KMS-11 (cell line): ENCODE results near the gene PTGFR.

Experiments used
- H2AFZ ChIP-seq: fragments of 200-600 bp; sonication (generic); 2 replicates; pipeline ENCODE4 v1.6.1; 2016; ENCODE audit warnings: antibody characterized with exemption, mixed run types, low read depth
- H3K27ac ChIP-seq: fragments of 200-600 bp; sonication (generic); 2 replicates; pipeline ENCODE4 v1.6.1; 2016; ENCODE audit warnings: mild to moderate bottlenecking, mixed run types
- H3K27me3 ChIP-seq: fragments of 200-600 bp; sonication (generic); 2 replicates; pipeline ENCODE4 v1.6.1; 2017; ENCODE audit warnings: mild to moderate bottlenecking, low read depth, mixed run types, moderate library complexity; ENCODE audit not compliant: insufficient read depth
- H3K36me3 ChIP-seq: fragments of 200-600 bp; sonication (generic); 2 replicates; pipeline ENCODE4 v1.6.1; 2017; ENCODE audit warnings: mild to moderate bottlenecking, mixed run types; ENCODE audit not compliant: insufficient read depth
- H3K4me1 ChIP-seq: fragments of 200-600 bp; sonication (generic); 2 replicates; pipeline ENCODE4 v1.6.1; 2016; ENCODE audit warnings: mild to moderate bottlenecking, low read depth, mixed run types; ENCODE audit not compliant: poor library complexity, severe bottlenecking
- H3K4me2 ChIP-seq: fragments of 200-600 bp; sonication (generic); 2 replicates; pipeline ENCODE4 v1.7.0; 2016; ENCODE audit warnings: mild to moderate bottlenecking, mixed run types
- H3K4me3 ChIP-seq: fragments of 200-600 bp; sonication (generic); IDR thresholded peaks from 2 replicates; pipeline ENCODE4 v1.6.1; 2017; ENCODE audit warnings: low read depth, low read length, mixed read lengths; ENCODE audit not compliant: insufficient read depth
- H3K79me2 ChIP-seq: fragments of 200-600 bp; sonication (generic); 2 replicates; pipeline ENCODE4 v1.6.1; 2016; ENCODE audit warnings: low read depth, mixed run types; ENCODE audit not compliant: insufficient read depth
- H3K9ac ChIP-seq: fragments of 200-600 bp; sonication (generic); 2 replicates; pipeline ENCODE4 v1.6.1; 2016; ENCODE audit warnings: mild to moderate bottlenecking, mixed run types
- H4K20me1 ChIP-seq: fragments of 200-600 bp; sonication (generic); 2 replicates; pipeline ENCODE4 v1.6.1; 2016; ENCODE audit warnings: mild to moderate bottlenecking, mixed run types; ENCODE audit not compliant: insufficient read depth
- TF ChIP-seq, protein P1 (sequence below): fragments of 200-600 bp; sonication (generic); conservative IDR thresholded peaks from 2 replicates; pipeline ENCODE4 v1.6.1; 2017; ENCODE audit warnings: low read depth, mild to moderate bottlenecking, antibody characterized with exemption, low read length, moderate library complexity, mixed read lengths

Gene PTGFR

GRCh38 chr1:78520216-78520615 lies 29.4 kb downstream of the PTGFR start:
- Histone ChIP-seq H3K36me3 (no peaks in the 10 kb centered on the region), H3K27me3 (no peaks in the 10 kb centered on the region)

DNA sequence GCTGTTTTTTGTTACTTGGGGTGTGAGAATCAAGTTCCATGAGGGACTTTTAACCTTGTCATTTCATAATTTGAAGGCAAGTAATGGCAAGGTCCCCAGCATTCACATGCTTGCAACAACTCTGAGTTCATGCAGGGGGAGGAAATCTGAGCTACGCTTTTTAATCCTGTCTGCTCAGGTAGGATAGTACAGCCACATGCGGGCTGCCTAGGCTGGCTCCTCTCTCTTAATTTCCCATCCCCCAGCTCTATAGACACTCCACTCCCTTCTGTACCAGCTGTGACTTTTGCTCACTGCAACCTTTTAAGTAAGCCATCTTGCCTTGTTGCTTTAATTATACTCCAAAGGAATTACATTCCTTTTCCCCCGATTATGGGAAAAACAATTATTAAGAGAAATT lies 30.1 kb downstream of the PTGFR start:
- Histone ChIP-seq H3K27me3 (no peaks in the 10 kb centered on the region), H3K4me1 (no peaks in the 10 kb centered on the region), H3K4me2 (no peak overlapping the region), H3K27ac (no peak overlapping the region), H4K20me1 (no peaks in the 10 kb centered on the region), H3K79me2 (no peaks in the 10 kb centered on the region), H3K4me3 (no peak overlapping the region), H3K9ac (no peak overlapping the region), H2AFZ (no peak overlapping the region), H3K36me3 (no peaks in the 10 kb centered on the region)
- TF ChIP-seq, protein P1, sequence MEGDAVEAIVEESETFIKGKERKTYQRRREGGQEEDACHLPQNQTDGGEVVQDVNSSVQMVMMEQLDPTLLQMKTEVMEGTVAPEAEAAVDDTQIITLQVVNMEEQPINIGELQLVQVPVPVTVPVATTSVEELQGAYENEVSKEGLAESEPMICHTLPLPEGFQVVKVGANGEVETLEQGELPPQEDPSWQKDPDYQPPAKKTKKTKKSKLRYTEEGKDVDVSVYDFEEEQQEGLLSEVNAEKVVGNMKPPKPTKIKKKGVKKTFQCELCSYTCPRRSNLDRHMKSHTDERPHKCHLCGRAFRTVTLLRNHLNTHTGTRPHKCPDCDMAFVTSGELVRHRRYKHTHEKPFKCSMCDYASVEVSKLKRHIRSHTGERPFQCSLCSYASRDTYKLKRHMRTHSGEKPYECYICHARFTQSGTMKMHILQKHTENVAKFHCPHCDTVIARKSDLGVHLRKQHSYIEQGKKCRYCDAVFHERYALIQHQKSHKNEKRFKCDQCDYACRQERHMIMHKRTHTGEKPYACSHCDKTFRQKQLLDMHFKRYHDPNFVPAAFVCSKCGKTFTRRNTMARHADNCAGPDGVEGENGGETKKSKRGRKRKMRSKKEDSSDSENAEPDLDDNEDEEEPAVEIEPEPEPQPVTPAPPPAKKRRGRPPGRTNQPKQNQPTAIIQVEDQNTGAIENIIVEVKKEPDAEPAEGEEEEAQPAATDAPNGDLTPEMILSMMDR: no peak

More at GRCh38 chr1:78520216-78520615, 29.4 kb downstream of the PTGFR start:
- no peaks in the 10 kb centered on the region for H3K79me2 ChIP-seq
- TF ChIP-seq, protein P1: no peak
- H3K4me1 ChIP-seq: no peaks in the 10 kb centered on the region
- no peak overlapping the region for H3K9ac ChIP-seq
- H3K27ac ChIP-seq: no peak overlapping the region
- H3K4me3 ChIP-seq: no peak overlapping the region
- H2AFZ ChIP-seq: no peak overlapping the region
- H4K20me1 ChIP-seq: no peaks in the 10 kb centered on the region
- H3K4me2 ChIP-seq: no peak overlapping the region

- H3K9ac ChIP-seq: no peak overlapping the region
- no peaks in the 10 kb centered on the region for H3K27me3 ChIP-seq
- H3K27ac ChIP-seq: no peak overlapping the region
- H3K79me2 ChIP-seq: no peaks in the 10 kb centered on the region
- H3K4me3 ChIP-seq: no peak overlapping the region
- TF ChIP-seq, protein P1: no peak
- H2AFZ ChIP-seq: no peak overlapping the region
- H3K4me2 ChIP-seq: no peak overlapping the region
- no peaks in the 10 kb centered on the region for H3K36me3 ChIP-seq
- H4K20me1 ChIP-seq: no peaks in the 10 kb centered on the region
- no peaks in the 10 kb centered on the region for H3K4me1 ChIP-seq
Observed at GRCh38 chr1:78522136-78522535, 31.4 kb downstream of the PTGFR start.

DNA sequence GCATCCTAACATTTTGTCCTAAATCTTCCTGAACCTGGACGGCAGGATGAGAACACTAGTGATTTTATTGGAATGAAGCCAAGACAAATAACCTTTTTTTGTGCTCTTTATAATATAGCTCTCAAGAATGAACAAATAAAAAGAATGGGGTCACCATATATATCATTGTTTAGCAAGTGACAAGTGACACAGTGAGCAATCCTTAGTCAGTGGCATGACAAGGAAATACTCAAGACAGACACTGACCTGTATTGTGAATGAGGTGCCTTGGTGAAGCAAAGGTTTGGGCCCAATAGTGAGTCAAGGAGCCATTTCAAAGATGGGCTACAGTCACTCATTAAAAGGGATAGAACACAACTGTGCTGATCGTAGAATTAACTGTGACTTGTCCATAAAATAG lies 35.7 kb downstream of the PTGFR start:
- no peak overlapping the region for H3K27ac ChIP-seq
- H3K36me3 ChIP-seq: no peaks in the 10 kb centered on the region
- H3K4me3 ChIP-seq: no peak overlapping the region
- H3K79me2 ChIP-seq: no peaks in the 10 kb centered on the region
- H3K9ac ChIP-seq: no peak overlapping the region
- H4K20me1 ChIP-seq: no peaks in the 10 kb centered on the region
- H2AFZ ChIP-seq: no peak overlapping the region
- H3K27me3 ChIP-seq: no peaks in the 10 kb centered on the region
- no peak overlapping the region for H3K4me2 ChIP-seq
- H3K4me1 ChIP-seq: no peaks in the 10 kb centered on the region
- TF ChIP-seq, protein P1: no peak
